Activated T-cell treated with anti-CD3 and anti-CD28 coated beads, Interleukin-2, amount 50 U/mL, for 72 hours (primary cell): Measurements from ENCODE around the gene TTC31. TPM values are rescaled to one million over a fixed set of nuclear protein-coding genes. Genes with fewer than 3 reads are reported as not detected.
"Not testable (repeated sequence)": the region's sequence is repeated elsewhere in the genome, so short reads cannot be mapped to it uniquely, and the experiment has no call there.

Experiments used
- ATAC-seq, 2 donors: fragments of 150-1000 bp; cut with Tn5 transposase; replicated peaks in 1 of 2; 2 replicates each; pipeline ENCODE4 v1.10.0; 2021; ENCODE audit warnings: moderate library complexity in 2 of 2, mild to moderate bottlenecking in 1 of 2
- DNase-seq, 2 donors: peaks; one replicate each; pipeline ENCODE4 v3.0.0; 2021 to 2022; ENCODE audit warnings: mixed read lengths in 1 of 2
- H3K27ac Mint-ChIP-seq: one replicate; pipeline ENCODE4 v1.8.0; 2022; ENCODE audit warnings: mild to moderate bottlenecking, moderate library complexity, mixed read lengths
- H3K27me3 Mint-ChIP-seq: one replicate; pipeline ENCODE4 v1.8.0; 2022; ENCODE audit warnings: low read depth, mixed read lengths
- H3K36me3 Mint-ChIP-seq, 2 donors: one replicate each; pipeline ENCODE4 v1.8.0; 2022; ENCODE audit warnings: mixed read lengths in 2 of 2, mild to moderate bottlenecking in 1 of 2; ENCODE audit not compliant: insufficient read depth in 2 of 2
- H3K4me1 Mint-ChIP-seq: one replicate; pipeline ENCODE4 v1.8.0; 2022; ENCODE audit warnings: low read depth, mixed read lengths
- H3K4me3 Mint-ChIP-seq, 2 donors: one replicate each; pipeline ENCODE4 v1.8.0; 2022; ENCODE audit warnings: mild to moderate bottlenecking in 2 of 2, mixed read lengths in 2 of 2, moderate library complexity in 2 of 2
- H3K9me3 Mint-ChIP-seq, 2 donors: one replicate each; pipeline ENCODE4 v1.8.0; 2022; ENCODE audit warnings: mixed read lengths in 2 of 2
- total RNA-seq, 2 donors: library from RNA; stranded (reverse); gene quantifications; one replicate each; pipeline ENCODE4 v1.2.3, GENCODE V29; 2022

The TTC31 gene
- total RNA-seq, 2 donors from 2014 or later, result 41.8 to 43.9 TPM

DNA sequence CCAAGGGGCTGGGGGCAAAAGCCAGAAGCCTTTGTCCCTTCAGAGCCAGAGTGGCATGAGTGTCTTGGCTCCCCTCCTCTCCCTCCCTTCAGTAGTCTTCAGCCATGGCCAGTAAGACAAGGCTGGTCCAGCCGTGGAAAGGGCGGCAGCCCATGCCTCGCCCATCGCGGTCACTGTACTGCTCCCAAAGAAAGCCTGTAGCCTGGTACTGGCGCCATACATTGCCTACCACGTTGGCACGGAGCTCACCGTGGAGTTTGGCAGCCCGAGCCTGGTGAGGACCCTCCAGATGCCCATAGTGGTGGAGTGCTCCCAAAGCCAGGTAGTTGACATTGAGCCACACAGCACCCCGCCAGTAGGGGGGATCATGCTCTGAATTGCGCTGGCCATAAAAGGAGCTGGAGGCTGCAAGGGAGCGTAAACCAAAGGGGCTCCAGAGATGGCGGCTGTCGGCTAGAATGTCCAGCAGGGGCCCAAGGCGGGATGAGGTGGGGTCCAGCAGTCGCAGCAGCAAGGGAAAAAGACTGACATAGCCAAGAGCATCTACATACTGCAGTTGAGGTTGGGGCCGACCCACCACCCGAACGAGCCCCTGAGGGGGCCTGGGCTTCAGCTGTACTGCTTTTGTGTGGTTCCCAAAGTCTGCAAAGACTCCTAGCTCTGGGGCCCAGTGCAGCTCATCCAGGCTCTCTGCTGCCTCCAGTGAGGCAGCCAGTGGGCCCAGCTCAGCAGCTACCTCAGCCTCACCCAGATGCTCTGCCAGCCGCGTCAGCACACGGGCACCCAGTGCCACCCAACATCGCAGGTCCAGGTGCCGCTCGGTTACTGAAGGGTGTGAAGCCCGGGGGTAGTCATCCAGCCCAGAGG lies 21.5 kb upstream of the TTC31 start:
- peaks cover 52% of the 10 kb centered on the region for H3K4me1 Mint-ChIP-seq
- no peaks in the 10 kb centered on the region for H3K27me3 Mint-ChIP-seq
- no peak overlapping the region for H3K4me3 Mint-ChIP-seq
- ATAC-seq, result no peak
- H3K36me3 Mint-ChIP-seq, result peaks cover 2 to 12% of the 10 kb centered on the region in 2 donors
- no peak for DNase-seq
- no peaks in the 10 kb centered on the region for H3K9me3 Mint-ChIP-seq
- H3K27ac Mint-ChIP-seq, result peak overlapping the region; percentile 63

DNA sequence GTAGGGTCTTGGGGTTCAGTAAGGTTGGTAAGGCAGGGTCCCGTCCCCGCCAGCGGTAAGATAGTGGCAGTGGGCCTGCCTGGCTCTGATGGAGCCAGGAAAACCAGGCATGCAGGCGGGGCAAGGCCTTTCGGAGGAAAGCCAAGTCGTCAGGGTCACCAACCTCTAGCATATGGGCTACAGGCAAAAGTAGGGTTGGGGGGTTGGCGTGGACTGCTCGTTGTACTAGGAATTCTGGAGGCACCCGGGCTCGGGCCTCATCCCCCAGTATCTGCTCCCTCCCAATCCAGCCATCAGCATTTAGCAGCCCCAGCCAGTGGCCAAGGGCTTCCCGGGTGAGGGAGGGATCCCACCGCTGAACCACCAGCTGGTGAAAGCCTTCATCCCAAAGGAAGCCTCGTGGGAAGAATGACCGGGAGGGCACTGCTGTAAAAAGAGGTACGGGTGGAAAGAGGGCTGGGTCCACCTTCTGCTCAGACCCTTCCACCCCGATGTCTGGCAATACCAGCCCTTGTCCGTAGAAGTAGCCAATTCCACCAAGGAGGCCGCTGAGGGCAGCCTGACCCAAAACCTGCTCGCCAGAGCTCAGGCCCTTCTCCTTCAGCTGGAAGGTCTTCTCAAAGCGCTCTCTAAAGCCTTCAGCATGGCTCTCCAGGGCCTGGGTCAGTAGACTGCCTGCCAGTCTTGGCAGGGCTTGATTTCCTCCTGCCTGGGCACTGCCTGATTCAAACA lies 20.7 kb upstream of the TTC31 start:
- H3K36me3 Mint-ChIP-seq, result peaks cover 0 to 8% of the 10 kb centered on the region in 2 donors
- DNase-seq (no peak), ATAC-seq (no peak)
- no peak overlapping the region for H3K4me3 Mint-ChIP-seq
- H3K9me3 Mint-ChIP-seq, result no peaks in the 10 kb centered on the region
- H3K27ac Mint-ChIP-seq, result peak overlapping the region; percentile 63
- H3K4me1 Mint-ChIP-seq, result peaks cover 44% of the 10 kb centered on the region
- H3K27me3 Mint-ChIP-seq, result no peaks in the 10 kb centered on the region

DNA sequence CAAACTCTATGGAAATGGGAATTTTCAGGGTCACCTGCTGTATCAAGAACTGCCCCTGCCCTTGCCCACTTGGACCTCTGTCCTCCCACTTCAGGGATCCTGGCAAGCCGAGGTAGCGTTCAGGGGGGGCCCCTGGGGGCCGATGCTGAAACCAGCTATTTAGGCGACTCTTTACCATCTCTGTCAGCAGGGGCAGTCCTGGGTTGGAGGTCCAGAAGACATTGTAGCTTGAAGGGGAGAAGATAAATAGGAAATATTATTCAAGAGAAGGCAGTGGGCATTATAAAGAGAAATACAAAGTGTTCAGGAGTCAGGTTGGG lies 20.1 kb upstream of the TTC31 start:
- no peak overlapping the region for H3K27ac Mint-ChIP-seq
- H3K9me3 Mint-ChIP-seq, result no peaks in the 10 kb centered on the region
- peaks cover 42% of the 10 kb centered on the region for H3K4me1 Mint-ChIP-seq
- ATAC-seq (no peak), DNase-seq (no peak)
- H3K27me3 Mint-ChIP-seq, result no peaks in the 10 kb centered on the region
- H3K4me3 Mint-ChIP-seq, result peak overlapping the region; percentile 8 to 99
- H3K36me3 Mint-ChIP-seq, result peaks cover 0 to 7% of the 10 kb centered on the region in 2 donors

DNA sequence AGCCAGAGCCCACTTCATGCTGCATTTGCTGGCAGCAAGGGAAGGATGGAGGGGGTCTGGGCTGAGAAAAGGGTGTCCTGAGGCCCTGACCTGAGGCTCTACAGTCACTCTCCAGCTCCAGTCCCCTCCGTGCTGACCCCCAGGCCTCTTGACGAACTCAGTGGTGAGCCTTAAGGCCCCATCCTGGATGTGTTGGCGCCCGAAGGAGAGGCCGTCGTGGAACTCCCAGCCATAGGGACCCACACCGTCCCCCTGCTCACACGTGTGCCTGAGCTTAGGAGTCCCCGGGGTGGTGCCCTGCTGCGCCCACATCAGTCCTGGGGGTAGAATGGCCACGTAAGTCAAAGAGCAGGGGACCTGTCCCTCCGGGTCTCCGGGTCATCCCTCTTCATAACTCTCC lies 18.5 kb upstream of the TTC31 start:
- H3K4me1 Mint-ChIP-seq, result peaks cover 40% of the 10 kb centered on the region
- ATAC-seq (peak; percentile 1 to 6), DNase-seq (no peak)
- peaks cover 0 to 7% of the 10 kb centered on the region in 2 donors for H3K36me3 Mint-ChIP-seq
- no peaks in the 10 kb centered on the region for H3K9me3 Mint-ChIP-seq
- peak overlapping the region; percentile 79 for H3K27ac Mint-ChIP-seq
- peak overlapping the region; percentile 98 to 99 for H3K4me3 Mint-ChIP-seq
- H3K27me3 Mint-ChIP-seq, result no peaks in the 10 kb centered on the region

DNA sequence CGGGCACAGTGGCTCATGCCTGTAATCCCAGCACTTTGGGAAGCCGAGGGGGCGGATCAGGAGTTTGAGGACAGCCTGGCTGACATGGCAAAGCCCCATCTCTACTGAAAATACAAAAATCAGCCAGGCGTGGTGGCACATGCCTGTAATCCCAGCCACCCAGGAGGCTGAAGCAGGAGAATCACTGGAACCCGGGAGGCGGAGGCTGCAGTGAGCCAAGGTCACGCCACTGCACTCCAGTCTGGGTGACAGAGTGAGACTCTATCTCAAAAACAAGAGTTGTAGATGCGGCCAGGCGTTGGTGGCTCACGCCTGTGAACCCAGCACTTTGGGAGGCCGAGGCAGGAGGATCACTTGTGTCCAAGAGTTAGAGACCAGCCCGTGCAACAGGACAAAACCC lies 12.1 kb upstream of the TTC31 start:
- DNase-seq, H3K27ac Mint-ChIP-seq, ATAC-seq, H3K36me3 Mint-ChIP-seq, H3K27me3 Mint-ChIP-seq, H3K9me3 Mint-ChIP-seq: not testable (repeated sequence)
- Mint-ChIP-seq H3K4me3 (peak overlapping the region; percentile 56 to 75), H3K4me1 (peaks cover 33% of the 10 kb centered on the region)

DNA sequence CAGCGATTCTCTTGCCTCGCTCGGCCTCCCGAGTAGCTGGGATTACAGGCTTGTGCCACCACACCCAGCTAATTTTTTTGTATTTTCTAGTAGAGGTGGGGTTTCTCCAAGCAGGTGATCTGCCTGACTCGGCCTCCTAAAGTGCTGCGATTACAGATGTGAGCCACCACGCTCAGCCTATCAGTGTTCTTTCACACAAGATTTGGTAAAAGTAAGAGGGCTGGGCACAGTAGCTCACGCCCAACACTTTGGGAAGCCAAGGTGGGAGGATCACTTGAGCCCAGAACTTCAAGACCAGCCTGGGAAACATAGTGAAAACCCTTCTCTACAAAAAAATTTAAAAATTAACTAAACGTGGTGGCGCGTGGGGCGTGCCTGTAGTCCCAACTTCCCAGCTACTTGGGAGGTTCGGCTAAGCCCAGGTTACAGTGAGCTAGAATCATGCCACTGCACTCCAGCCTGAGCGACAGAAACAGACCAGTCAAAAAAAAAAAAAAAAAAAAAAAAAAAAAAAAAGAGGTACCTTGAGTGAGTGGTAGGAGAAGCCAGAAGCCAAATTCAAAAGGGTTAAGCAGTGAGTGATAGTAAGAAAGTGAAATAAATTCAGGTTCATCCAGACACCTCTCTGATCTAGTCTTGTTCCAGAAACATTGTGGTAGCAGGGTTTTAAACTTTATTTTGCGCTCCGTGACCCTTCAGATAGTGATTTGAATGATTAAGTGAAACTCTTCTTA lies 11.4 kb upstream of the TTC31 start:
- Mint-ChIP-seq H3K4me1 (peaks cover 26% of the 10 kb centered on the region), H3K9me3 (no peaks in the 10 kb centered on the region), H3K4me3 (peak overlapping the region; percentile 99 to 100), H3K27ac (peak overlapping the region; percentile 96), H3K27me3 (no peaks in the 10 kb centered on the region), H3K36me3 (peaks cover 0 to 8% of the 10 kb centered on the region in 2 donors)
- DNase-seq (no peak), ATAC-seq (peak; percentile 1 to 3)

DNA sequence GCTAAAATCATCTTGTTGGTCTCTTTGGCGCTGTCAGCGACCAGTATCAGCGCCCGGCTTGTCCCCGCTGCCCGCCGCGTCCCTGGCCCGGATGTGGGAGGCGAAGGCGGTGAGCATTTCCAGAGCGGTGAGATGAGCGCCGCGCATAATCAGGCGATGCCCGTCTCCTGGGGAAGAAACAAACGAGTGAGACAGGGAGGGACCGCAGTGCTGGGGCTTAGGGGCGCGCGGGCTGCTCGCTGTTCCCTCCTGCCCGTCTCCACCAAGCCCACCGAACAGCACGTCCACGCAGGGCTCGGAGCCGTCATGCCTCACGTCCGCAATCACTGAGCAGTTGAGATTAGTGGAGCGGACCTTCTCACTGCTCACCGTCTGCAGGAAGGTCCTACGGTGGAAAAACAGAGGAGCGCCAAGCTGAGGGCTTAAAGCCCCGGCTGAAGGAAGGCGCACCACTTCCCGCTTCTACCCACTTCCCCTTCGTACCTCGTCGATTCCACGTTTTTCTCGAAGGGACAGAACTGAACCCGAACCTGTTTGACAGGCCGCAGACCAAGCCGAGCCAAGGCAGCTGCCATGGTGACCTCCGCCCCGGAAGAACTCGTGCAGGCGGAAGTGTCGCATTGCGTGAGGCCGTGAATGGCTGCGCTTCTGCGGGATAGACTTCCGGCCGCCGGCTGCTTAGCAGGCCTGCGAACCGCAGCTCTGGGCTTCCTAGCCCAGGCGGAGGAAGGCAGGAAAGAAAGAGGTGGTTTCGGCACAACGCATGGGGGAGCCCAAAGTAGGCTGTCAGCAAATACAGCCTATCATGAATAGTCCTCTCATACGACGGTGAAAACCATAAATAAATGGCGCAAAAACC lies 10.6 kb upstream of the TTC31 start, which contains the start of gene MRPL53:
Gene MRPL53, minus strand, starts transcription at position 595 of the 859 bp plus-strand sequence. Its CDS starts 20 bp downstream, at position 575.
- no peaks in the 10 kb centered on the region for H3K27me3 Mint-ChIP-seq
- peaks cover 0 to 8% of the 10 kb centered on the region in 2 donors for H3K36me3 Mint-ChIP-seq
- peak within 1 kb of the TSS; percentile 99 to 100 for H3K4me3 Mint-ChIP-seq
- peaks cover 26% of the 10 kb centered on the region for H3K4me1 Mint-ChIP-seq
- DNase-seq (peak; percentile 96 to 98), ATAC-seq (peak; percentile 95 to 96)
- no peaks in the 10 kb centered on the region for H3K9me3 Mint-ChIP-seq
- peak within 1 kb of the TSS; percentile 96 for H3K27ac Mint-ChIP-seq

DNA sequence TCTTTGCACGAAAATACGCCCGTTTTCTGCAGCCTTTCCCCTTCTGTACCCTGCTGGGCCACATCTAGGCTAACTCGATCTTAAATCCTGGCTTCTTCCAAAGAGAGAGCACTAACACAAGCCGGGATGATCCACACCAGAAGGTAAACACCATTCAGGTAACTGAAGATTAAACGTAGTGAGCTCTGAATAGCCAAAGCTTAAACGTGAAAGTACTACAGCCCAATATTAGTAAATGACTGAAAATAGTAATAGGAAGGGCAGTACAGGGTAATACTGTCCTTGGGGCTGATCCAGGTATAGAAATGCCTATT lies 10.0 kb upstream of the TTC31 start:
- peaks cover 26% of the 10 kb centered on the region for H3K4me1 Mint-ChIP-seq
- DNase-seq, result no peak
- H3K9me3 Mint-ChIP-seq, result no peaks in the 10 kb centered on the region
- H3K36me3 Mint-ChIP-seq, result peaks cover 0 to 8% of the 10 kb centered on the region in 2 donors
- peak overlapping the region; percentile 99 to 100 for H3K4me3 Mint-ChIP-seq
- H3K27ac Mint-ChIP-seq, result peak overlapping the region; percentile 96
- no peak for ATAC-seq
- H3K27me3 Mint-ChIP-seq, result no peaks in the 10 kb centered on the region

DNA sequence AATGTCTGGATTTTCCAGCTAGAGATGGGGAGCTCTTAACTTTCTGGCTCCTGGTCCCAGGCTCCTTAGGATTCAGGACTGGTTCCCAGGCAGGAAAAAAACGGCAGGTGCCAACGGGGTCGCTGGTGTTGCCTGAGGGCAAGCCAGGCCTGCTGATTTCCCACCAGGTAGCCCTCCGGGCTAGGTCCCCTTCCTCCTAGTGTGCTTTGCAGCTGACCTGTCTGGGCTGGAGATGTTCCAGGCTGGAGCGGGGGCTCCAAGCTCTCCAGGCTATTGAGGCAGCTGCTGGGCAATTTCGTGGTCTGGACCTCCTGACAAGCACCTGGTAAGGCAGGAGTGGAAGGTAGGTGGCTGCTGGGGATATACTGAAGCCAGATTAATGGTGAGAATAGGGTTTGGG lies 8.4 kb upstream of the TTC31 start:
- Mint-ChIP-seq H3K27ac (no peak overlapping the region), H3K4me1 (peaks cover 33% of the 10 kb centered on the region), H3K9me3 (no peaks in the 10 kb centered on the region), H3K36me3 (peaks cover 0 to 13% of the 10 kb centered on the region in 2 donors), H3K4me3 (peak overlapping the region; percentile 17 to 25), H3K27me3 (no peaks in the 10 kb centered on the region)
- no peak for ATAC-seq
- no peak for DNase-seq

DNA sequence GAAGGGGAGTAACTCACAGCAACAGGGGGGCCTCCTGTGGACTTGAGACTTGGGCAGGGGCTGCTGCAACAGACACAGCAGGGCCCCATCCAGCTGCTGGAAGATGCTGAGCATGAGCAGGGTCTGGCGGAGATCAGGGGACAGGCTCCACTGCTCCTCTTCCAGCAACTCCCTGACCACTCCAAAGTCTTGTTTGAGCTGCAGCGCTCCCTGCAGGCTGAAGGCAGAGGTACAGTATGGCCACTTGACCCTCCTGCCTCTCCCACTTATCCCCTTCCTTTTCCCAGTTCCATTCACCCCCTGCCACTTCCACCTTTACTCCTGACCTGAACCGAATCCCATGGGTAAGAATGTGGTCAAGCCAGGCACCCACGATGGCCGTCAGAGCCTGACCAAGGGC lies 8.0 kb upstream of the TTC31 start:
- no peaks in the 10 kb centered on the region for H3K27me3 Mint-ChIP-seq
- no peak for ATAC-seq
- peaks cover 33% of the 10 kb centered on the region for H3K4me1 Mint-ChIP-seq
- no peak overlapping the region for H3K27ac Mint-ChIP-seq
- peaks cover 0 to 16% of the 10 kb centered on the region in 2 donors for H3K36me3 Mint-ChIP-seq
- no peak overlapping the region for H3K4me3 Mint-ChIP-seq
- no peaks in the 10 kb centered on the region for H3K9me3 Mint-ChIP-seq
- DNase-seq, result no peak

DNA sequence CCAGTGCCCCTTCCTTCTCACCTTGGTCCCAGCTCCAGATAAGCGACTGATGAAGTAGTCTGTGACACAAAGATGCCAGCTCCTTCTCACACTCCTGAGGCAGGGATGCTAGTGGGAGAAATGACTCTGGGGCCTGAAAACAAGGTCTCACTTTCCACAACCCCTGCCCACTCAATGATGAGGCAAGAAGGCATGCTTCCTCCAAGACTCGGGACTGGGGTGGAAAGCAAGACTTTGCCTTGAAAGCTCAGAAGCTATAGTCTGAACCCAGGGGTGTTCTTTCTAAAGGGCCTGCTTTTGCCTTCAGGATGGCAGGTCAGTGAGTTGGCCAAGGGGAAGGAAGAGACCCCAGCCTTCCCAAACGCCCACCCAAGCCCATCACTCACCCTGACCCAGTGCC lies 1.4 kb upstream of the TTC31 start:
- H3K27ac Mint-ChIP-seq, result no peak overlapping the region
- H3K9me3 Mint-ChIP-seq, result no peaks in the 10 kb centered on the region
- H3K27me3 Mint-ChIP-seq, result no peaks in the 10 kb centered on the region
- ATAC-seq (no peak), DNase-seq (no peak)
- peak overlapping the region; percentile 92 to 96 for H3K4me3 Mint-ChIP-seq
- peaks cover 2 to 23% of the 10 kb centered on the region in 2 donors for H3K36me3 Mint-ChIP-seq
- H3K4me1 Mint-ChIP-seq, result peaks cover 44% of the 10 kb centered on the region
